ENCODE measurements around the gene ARSD.

The ARSD gene

DNA sequence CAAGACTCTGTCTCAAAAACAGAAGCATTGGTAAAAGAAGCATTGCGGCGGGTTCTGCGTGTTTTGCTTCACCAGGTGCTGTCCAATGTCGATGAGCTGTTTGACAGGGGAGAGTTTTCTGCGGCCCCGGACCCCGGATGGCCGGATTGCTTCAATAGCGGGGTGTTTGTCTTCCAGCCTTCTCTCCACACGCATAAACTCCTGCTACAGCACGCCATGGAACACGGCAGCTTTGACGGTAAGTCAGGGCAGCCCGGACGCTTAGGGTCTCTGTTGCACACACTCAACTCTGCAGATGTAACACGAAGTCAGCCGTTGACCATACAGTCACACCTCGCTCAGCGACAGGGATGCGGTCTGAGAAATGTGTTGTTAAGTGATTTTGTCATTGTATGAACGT, 74.2 kb downstream of the ARSD start:
- no peak for DNase-seq (ENCODE audit: low read depth in 4 of 4, low spot score in 1 of 4)
